Measurements from ENCODE around the gene CROCC. TPM values are rescaled to one million over a fixed set of nuclear protein-coding genes. Genes with fewer than 3 reads are reported as not detected.

Gene CROCC
- total RNA-seq, 1 donor from 2014 or later: 21.0 TPM

DNA sequence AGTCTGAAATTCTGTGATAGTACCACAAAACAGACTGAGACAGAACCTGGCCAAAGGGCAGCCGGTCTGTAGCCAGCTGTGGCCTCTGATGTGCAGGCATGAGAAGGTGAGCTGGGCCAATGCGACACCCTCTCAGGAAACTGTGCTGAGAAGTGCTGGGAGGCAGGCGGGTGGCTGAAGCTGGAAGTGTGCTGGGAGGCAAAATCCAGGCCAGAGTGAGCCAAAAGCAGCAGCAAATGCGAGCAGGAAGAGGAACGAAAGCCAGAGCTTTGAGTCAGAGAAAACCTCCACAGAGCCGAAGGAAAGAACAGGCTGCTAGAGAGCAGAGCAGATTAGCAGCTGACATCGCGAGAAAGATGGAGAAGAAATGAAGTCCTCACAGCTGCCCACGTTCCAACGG, 100.2 kb downstream of the CROCC start:
- no peaks in the 10 kb centered on the region for H3K9me3 ChIP-seq
- H3K27me3 ChIP-seq (ENCODE audit: low read depth): no peaks in the 10 kb centered on the region
- peaks cover 1% of the 10 kb centered on the region for H3K4me1 ChIP-seq
- peaks cover 94% of the 10 kb centered on the region for H3K36me3 ChIP-seq
- ATAC-seq (no peak), DNase-seq (peak; percentile 15)
- no peak for TF ChIP-seq CTCF (IDR thresholded peaks at IDR 0.05)
- intact Hi-C loops (cut with DNase I): no loop called here
- no peak overlapping the region for H3K27ac ChIP-seq
- no peak overlapping the region for H3K4me3 ChIP-seq

Other genes starting within 250 kb of the CROCC start
- gene RNU1-4, start 181.4 kb upstream of the CROCC start, total RNA-seq: 6,803 TPM
- 6,803 TPM for gene RNU1-2, start 26.0 kb upstream of the CROCC start, total RNA-seq
- 11.9 TPM for gene MFAP2, start 58.7 kb downstream of the CROCC start, total RNA-seq
- 39.9 TPM for gene ATP13A2, start 90.0 kb downstream of the CROCC start, total RNA-seq
- 79.8 TPM for gene SDHB, start 132.1 kb downstream of the CROCC start, total RNA-seq
- 18.4 TPM for gene PADI2, start 197.5 kb downstream of the CROCC start, total RNA-seq